Measurements from ENCODE around the gene LONP2. TPM values are rescaled to one million over a fixed set of nuclear protein-coding genes. Genes with fewer than 3 reads are reported as not detected.

Gene LONP2
- total and polyA plus RNA-seq, 9 of the 15 experiments (the other 6 are each of a cell fraction or from before 2014, with no cell fraction given), result 8.1 to 41.2 (median 25.6) TPM

GRCh38 chr16:48393485-48394354, 149.6 kb downstream of the LONP2 start (continued):
- TF ChIP-seq ARID3B (CRISPR knock-in tag; IDR thresholded peaks at IDR 0.05; ENCODE audit: borderline replicate concordance), result no peak
- TF ChIP-seq MGA (IDR thresholded peaks at IDR 0.05), result peak; percentile 60
- TF ChIP-seq L3MBTL2 (IDR thresholded peaks at IDR 0.05), result peak; percentile 78; the same call in 1 of the 2 replicates
- 0 out of 2 replicates have a peak, but pooled peaks have one; percentile 25 for TF ChIP-seq MYC (IDR thresholded peaks at IDR 0.05; ENCODE audit: low read depth, low read length)
- no peak for TF ChIP-seq MYC (CRISPR knock-in tag; IDR thresholded peaks at IDR 0.05; ENCODE audit: borderline replicate concordance, low read depth)
- TF ChIP-seq HDAC8 (tag; IDR thresholded peaks at IDR 0.05), result 0 out of 2 replicates have a peak, but pooled peaks have one; percentile 24
